ENCODE data around the gene KLF2.

DNA sequence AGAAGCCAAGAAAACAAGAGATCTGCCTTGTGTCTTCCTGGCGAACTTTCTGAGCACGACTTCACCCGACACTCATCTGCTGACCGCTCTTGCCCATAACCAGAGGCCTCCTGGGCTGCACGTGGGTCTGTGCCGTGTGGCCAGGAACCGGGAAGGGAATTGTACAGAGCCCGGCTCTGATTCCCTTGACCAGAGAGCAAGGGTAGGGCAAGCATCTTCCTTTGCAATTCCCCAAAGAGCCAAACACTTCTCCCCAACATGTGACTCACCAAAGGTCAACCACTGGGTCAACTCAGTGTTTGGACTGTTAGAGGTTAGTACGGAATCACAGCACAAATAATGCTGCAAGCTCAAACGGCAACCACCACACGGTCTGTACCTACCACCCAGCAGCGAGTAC is 48.9 kb downstream of the KLF2 start:
- TF ChIP-seq, protein P1, sequence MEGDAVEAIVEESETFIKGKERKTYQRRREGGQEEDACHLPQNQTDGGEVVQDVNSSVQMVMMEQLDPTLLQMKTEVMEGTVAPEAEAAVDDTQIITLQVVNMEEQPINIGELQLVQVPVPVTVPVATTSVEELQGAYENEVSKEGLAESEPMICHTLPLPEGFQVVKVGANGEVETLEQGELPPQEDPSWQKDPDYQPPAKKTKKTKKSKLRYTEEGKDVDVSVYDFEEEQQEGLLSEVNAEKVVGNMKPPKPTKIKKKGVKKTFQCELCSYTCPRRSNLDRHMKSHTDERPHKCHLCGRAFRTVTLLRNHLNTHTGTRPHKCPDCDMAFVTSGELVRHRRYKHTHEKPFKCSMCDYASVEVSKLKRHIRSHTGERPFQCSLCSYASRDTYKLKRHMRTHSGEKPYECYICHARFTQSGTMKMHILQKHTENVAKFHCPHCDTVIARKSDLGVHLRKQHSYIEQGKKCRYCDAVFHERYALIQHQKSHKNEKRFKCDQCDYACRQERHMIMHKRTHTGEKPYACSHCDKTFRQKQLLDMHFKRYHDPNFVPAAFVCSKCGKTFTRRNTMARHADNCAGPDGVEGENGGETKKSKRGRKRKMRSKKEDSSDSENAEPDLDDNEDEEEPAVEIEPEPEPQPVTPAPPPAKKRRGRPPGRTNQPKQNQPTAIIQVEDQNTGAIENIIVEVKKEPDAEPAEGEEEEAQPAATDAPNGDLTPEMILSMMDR (IDR thresholded peaks at IDR 0.05), result no peak
- TF ChIP-seq POLR2A (IDR thresholded peaks at IDR 0.05), result no peak

Measured in uterus (tissue), 2 donors.